GM18507 (cell line): ENCODE measurements around the gene ZNF415.
"Not testable (repeated sequence)": the region's sequence is repeated elsewhere in the genome, so short reads cannot be mapped to it uniquely, and the experiment has no call there.

ENCODE experiments used
- DNase-seq: peaks from one replicate; pipeline ENCODE4 v3.0.0; 2011; ENCODE audit warnings: low read depth; ENCODE audit not compliant: insufficient read length; ENCODE audit errors: extremely low spot score
- FAIRE-seq: peaks from 2 replicates; lab custom pipeline; 2011; peaks lifted over from hg19 to GRCh38; lab: Jason Lieb, UNC

ZNF415 gene

GRCh38 chr19:53132141-53132991 lies at the start of gene ZNF415:
Gene ZNF415 (minus strand): TSS chr19:53132910. CDS start chr19:53122676, 10,234 bp downstream.
- DNase-seq (no peak), FAIRE-seq (no peak)

GRCh38 chr19:53182202-53182601 lies 49.5 kb upstream of the ZNF415 start:
- no peak for DNase-seq
- no peak for FAIRE-seq

- DNase-seq (no peak), FAIRE-seq (no peak)
Measured at GRCh38 chr19:53177986-53178385, 45.3 kb upstream of the ZNF415 start.

- DNase-seq (no peak), FAIRE-seq (no peak)
Measured at GRCh38 chr19:53172889-53173288, 40.2 kb upstream of the ZNF415 start.

GRCh38 chr19:53165691-53166091 lies 33.0 kb upstream of the ZNF415 start:
- no peak for DNase-seq
- FAIRE-seq, result no peak

- DNase-seq (no peak), FAIRE-seq (no peak)
Measured at GRCh38 chr19:53161123-53161522, 28.4 kb upstream of the ZNF415 start.

GRCh38 chr19:53160350-53160749 lies 27.6 kb upstream of the ZNF415 start:
- FAIRE-seq (no peak), DNase-seq (no peak)

- no peak for FAIRE-seq
- DNase-seq, result no peak
Measured at GRCh38 chr19:53158119-53158656, 25.5 kb upstream of the ZNF415 start.

- no peak for FAIRE-seq
- DNase-seq, result no peak
Measured at GRCh38 chr19:53157626-53158025, 24.9 kb upstream of the ZNF415 start.

GRCh38 chr19:53156850-53157249 lies 24.1 kb upstream of the ZNF415 start:
- no peak for FAIRE-seq

GRCh38 chr19:53147645-53148044 lies 14.9 kb upstream of the ZNF415 start:
- FAIRE-seq, result no peak

More at GRCh38 chr19:53156850-53157249, 24.1 kb upstream of the ZNF415 start:
- no peak for DNase-seq

GRCh38 chr19:53140351-53140750 lies 7.6 kb upstream of the ZNF415 start:
- no peak for FAIRE-seq
- DNase-seq, result no peak

More at GRCh38 chr19:53147645-53148044, 14.9 kb upstream of the ZNF415 start:
- DNase-seq, result no peak

GRCh38 chr19:53136432-53136831 lies 3.7 kb upstream of the ZNF415 start:
- FAIRE-seq, result no peak
- DNase-seq, result no peak

GRCh38 chr19:53131727-53132126 lies 983 bp downstream of the ZNF415 start:
- no peak for DNase-seq

GRCh38 chr19:53131085-53131590 lies 1.6 kb downstream of the ZNF415 start:
- FAIRE-seq, result no peak
- DNase-seq, result no peak

More at GRCh38 chr19:53131727-53132126, 983 bp downstream of the ZNF415 start:
- FAIRE-seq, result no peak

GRCh38 chr19:53130506-53130905 lies 2.2 kb downstream of the ZNF415 start:
- DNase-seq (no peak), FAIRE-seq (no peak)

GRCh38 chr19:53126733-53127526 lies 5.8 kb downstream of the ZNF415 start:
- DNase-seq, result not testable (repeated sequence)

GRCh38 chr19:53123400-53123799 lies 9.3 kb downstream of the ZNF415 start:
- DNase-seq (no peak), FAIRE-seq (no peak)

More at GRCh38 chr19:53126733-53127526, 5.8 kb downstream of the ZNF415 start:
- FAIRE-seq, result not testable (repeated sequence)

- no peak for DNase-seq
- no peak for FAIRE-seq
Measured at GRCh38 chr19:53112286-53112685, 20.4 kb downstream of the ZNF415 start.

- FAIRE-seq (no peak), DNase-seq (no peak)
Measured at GRCh38 chr19:53109527-53109926, 23.2 kb downstream of the ZNF415 start.
